NCI-H1694 treated with DMSO at 0.1 percent for 48 hours (cell line): ENCODE results near the gene FHDC1.
"Not testable (repeated sequence)": the region's sequence is repeated elsewhere in the genome, so short reads cannot be mapped to it uniquely, and the experiment has no call there.

Source experiments
- DNase-seq: peaks from one replicate; lab custom pipeline; 2025; lab: John Stamatoyannopoulos, UW

Gene FHDC1

GRCh38 chr4:152935631-152936445 lies at the start of gene FHDC1:
Gene FHDC1 (plus strand): TSS chr4:152936323. CDS start chr4:152943058, 6,735 bp downstream.
- DNase-seq, result no peak

- DNase-seq, result no peak
These were observed 48.1 kb upstream of the FHDC1 start for GRCh38 chr4:152887981-152888380.

- no peak for DNase-seq
These were observed 43.1 kb upstream of the FHDC1 start for GRCh38 chr4:152892974-152893373.

- no peak for DNase-seq
These were observed 41.5 kb upstream of the FHDC1 start for GRCh38 chr4:152894673-152895072.

GRCh38 chr4:152896811-152897210 lies 39.3 kb upstream of the FHDC1 start:
- peak; percentile 66 for DNase-seq

- not testable (repeated sequence) for DNase-seq
These were observed 38.0 kb upstream of the FHDC1 start for GRCh38 chr4:152898133-152898532.

- DNase-seq, result no peak
These were observed 37.5 kb upstream of the FHDC1 start for GRCh38 chr4:152898606-152899005.

- DNase-seq, result no peak
These were observed 35.7 kb upstream of the FHDC1 start for GRCh38 chr4:152900395-152900794.

GRCh38 chr4:152901205-152901604 lies 34.9 kb upstream of the FHDC1 start:
- no peak for DNase-seq

GRCh38 chr4:152903658-152904057 lies 32.5 kb upstream of the FHDC1 start:
- DNase-seq, result no peak

- no peak for DNase-seq
These were observed 26.2 kb upstream of the FHDC1 start for GRCh38 chr4:152909901-152910300.

GRCh38 chr4:152910521-152910920 lies 25.6 kb upstream of the FHDC1 start:
- DNase-seq, result no peak

GRCh38 chr4:152917543-152918395 lies 18.4 kb upstream of the FHDC1 start:
- no peak for DNase-seq

- no peak for DNase-seq
These were observed 16.3 kb upstream of the FHDC1 start for GRCh38 chr4:152919826-152920225.

GRCh38 chr4:152920768-152921167 lies 15.4 kb upstream of the FHDC1 start:
- no peak for DNase-seq

GRCh38 chr4:152921284-152921683 lies 14.8 kb upstream of the FHDC1 start:
- no peak for DNase-seq

GRCh38 chr4:152925851-152926250 lies 10.3 kb upstream of the FHDC1 start:
- no peak for DNase-seq

- no peak for DNase-seq
These were observed 9.2 kb upstream of the FHDC1 start for GRCh38 chr4:152926959-152927358.

GRCh38 chr4:152927737-152928136 lies 8.4 kb upstream of the FHDC1 start:
- no peak for DNase-seq

GRCh38 chr4:152928286-152928685 lies 7.8 kb upstream of the FHDC1 start:
- DNase-seq, result no peak

GRCh38 chr4:152929888-152930287 lies 6.2 kb upstream of the FHDC1 start:
- no peak for DNase-seq

GRCh38 chr4:152935143-152935542 lies 980 bp upstream of the FHDC1 start:
- no peak for DNase-seq
